GM18951 (cell line): ENCODE measurements around the gene HMMR.
"Not testable (repeated sequence)": the region's sequence is repeated elsewhere in the genome, so short reads cannot be mapped to it uniquely, and the experiment has no call there.

ENCODE experiments used
- POLR2A ChIP-seq: IDR thresholded peaks from 4 replicates; pipeline ENCODE4 v1.6.1; 2011; ENCODE audit warnings: mild to moderate bottlenecking; ENCODE audit not compliant: insufficient read length, insufficient read depth; ENCODE audit errors: extremely low read depth
- in situ Hi-C: fragments of 300-500 bp; cut with MboI; formaldehyde crosslinking; loops from one replicate; pipeline ENCODE4 v1.12.0; 2022; ENCODE audit warnings: low sequenced_read_pairs, mixed read lengths, inconsistent platforms; ENCODE audit not compliant: unreplicated experiment

Gene HMMR

DNA sequence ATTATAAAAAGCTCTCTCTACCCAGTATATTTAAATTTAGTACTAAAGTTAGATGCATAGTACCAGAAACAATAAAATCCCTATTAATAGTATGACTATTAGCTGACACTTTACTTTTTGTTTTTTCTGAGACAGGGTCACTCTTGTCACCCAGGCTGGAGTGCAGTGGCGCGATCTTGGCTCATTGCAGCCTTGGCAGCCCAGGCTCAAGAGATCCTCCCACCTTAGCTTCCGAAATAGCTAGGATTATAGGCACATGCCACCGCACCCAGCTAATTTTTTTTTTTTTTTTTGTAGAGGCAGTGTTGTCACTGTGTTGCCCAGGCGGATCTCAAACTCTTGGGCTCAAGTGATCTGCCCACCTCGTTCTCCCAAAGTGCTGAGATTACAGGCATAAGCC lies 15.1 kb upstream of the HMMR start:
- no peak for TF ChIP-seq POLR2A
- in situ Hi-C loops, result no loop called here

GRCh38 chr5:163447191-163447590 lies 13.2 kb upstream of the HMMR start:
- no peak for TF ChIP-seq POLR2A
- in situ Hi-C loops, result no loop called here

- in situ Hi-C loops, result no loop called here
- no peak for TF ChIP-seq POLR2A
Observed at GRCh38 chr5:163447875-163448274, 12.6 kb upstream of the HMMR start.

GRCh38 chr5:163448491-163448890 lies 11.9 kb upstream of the HMMR start:
- in situ Hi-C loops, result no loop called here
- TF ChIP-seq POLR2A, result no peak

GRCh38 chr5:163451489-163451888 lies 8.9 kb upstream of the HMMR start:
- no peak for TF ChIP-seq POLR2A
- in situ Hi-C loops, result no loop called here

DNA sequence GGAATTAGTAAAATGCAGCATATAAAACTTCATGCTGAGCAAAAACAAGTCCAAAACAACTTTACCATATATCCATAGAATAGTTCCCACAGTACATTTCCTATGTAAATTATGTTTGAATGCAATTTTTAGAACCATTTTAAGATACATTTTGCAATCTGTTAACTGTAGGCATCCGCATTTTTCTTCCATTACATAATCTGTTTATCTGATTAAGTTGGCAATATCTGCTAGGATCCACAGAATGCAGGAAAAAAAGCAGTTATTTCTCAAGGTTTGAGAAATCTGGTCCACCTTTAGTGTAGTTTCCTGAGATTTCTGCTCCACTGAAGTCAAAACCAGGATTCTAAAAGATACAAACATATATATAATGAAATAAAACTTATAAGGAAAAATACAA lies 6.7 kb upstream of the HMMR start:
- in situ Hi-C loops, result no loop called here
- no peak for TF ChIP-seq POLR2A

DNA sequence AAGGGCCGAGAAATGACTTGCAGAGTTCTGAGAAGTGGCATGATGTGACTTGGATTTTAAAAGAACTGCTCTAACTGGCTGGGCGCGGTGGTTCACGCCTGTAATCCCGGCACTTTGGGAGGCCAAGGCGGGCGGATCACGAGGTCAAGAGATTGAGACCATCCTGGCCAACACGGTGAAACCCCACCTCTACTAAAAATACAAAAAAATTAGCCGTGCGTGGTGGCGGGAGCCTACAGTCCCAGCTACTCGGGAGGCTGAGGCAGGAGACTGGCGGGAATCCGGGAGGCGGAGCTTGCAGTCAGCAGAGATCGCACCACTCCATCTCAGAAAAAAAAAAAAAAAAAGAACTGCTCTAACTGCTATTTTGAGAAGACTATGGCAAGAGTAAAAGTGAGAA lies 5.0 kb upstream of the HMMR start:
- in situ Hi-C loops, result not testable (repeated sequence)

GRCh38 chr5:163456029-163456589 lies 4.3 kb upstream of the HMMR start:
- TF ChIP-seq POLR2A, result no peak
- in situ Hi-C loops, result no loop called here

DNA sequence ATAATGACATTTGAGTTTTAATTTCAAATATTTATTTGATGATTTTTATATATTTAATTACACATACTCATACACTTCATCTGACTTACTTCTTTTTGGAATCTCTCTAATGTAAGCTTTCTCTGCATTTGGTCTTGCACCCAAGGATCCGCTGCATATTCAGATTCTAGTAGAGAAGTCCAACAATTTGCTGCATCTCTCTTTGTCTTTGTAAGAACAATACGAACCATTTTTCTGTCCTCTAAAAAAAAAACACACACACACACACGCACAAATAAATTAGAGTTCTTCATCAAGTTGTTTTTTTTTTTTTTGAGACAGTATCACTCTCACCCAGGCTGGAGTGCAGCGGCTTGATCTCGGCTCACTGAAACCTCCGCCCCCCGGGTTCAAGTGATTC lies 3.6 kb upstream of the HMMR start:
- in situ Hi-C loops, result no loop called here
- TF ChIP-seq POLR2A, result no peak

DNA sequence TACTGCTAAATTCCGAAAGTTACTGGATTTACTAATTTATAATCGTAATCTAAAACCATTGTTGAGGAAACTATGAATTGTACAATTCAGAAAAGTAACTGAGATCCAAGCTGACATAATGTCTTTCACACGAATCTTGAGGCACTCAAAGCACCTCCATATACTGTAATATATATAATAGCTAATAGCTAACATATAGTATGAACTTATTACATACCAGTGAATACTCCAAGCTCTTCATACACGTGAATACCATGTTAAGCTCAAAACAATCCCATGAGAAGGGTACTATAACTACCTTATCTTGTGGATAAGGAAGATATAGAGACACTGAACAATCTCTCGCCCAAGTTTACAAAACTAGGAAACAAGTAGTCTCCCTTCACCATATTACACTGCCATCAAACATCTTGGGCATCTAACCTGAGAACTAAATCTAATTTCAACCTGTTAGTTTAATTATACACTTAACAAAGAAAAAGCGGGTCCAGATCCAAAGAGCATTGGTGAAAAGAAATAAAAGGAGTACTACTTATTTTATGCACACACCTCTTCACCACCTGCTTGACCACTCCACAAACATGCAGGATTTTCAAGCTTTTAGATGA lies 1.6 kb upstream of the HMMR start:
- in situ Hi-C loops, result no loop called here
- no peak for TF ChIP-seq POLR2A

GRCh38 chr5:163459462-163459818 lies 992 bp upstream of the HMMR start:
- TF ChIP-seq POLR2A, result no peak
- in situ Hi-C loops, result no loop called here

DNA sequence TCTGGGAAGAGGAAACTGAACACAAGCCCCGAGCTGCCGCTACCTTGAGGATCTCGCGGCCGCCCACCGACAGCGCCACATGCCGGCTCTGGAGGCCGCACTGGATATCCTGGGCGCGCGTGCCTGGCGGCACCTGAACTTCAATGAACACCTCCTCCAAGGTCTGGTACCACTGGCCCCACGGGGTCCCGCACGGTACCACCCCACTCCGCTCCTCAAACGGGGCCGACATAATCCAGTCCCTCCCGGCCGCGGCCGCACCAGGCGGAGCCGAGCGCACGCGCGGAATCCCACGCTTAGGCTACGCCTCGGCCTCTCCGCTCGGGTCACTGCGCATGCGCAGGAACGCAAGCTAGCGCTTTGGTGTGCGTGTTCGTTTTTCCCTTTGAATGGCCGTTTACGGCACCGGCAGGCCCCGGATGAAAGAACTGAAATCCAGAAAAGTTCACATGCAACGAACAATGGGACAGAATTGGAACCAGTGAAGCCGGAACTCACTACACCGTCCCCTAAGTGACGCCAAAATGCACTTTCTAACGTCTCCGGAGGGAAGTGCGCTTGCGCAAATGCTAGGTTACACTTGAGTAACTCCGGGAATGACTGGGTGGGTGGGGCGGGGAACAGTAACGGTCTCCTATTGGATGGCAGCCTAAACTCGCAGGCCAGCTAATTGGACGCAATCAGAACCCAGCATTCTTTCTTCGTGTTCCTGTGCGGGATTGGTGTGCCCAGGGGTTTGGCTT lies 442 bp upstream of the HMMR start, which contains the start of gene NUDCD2:
TSS of gene NUDCD2 (minus strand) at position 284 of the 743 bp plus-strand sequence. CDS start at position 232, 52 bp downstream.
- TF ChIP-seq POLR2A, result peak; percentile 98
- in situ Hi-C loops, result no loop called here

DNA sequence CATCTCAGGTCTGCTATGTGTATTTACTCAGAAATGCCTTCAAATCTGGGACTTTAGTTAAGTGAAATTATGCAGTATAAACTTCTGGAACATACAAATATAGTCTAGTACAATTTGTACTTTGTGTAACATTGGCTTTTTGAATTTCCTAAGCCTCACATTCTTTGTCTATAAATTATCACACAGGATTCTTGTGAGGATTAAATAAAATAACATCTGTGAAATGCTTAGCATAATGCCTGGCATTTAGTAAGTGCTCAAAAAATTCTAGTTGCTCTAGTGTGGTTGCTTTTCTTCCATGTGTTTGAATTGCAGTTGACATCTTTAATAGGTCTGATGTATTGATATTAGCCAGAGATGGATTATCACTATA lies 2.6 kb downstream of the HMMR start:
- in situ Hi-C loops, result no loop called here
- no peak for TF ChIP-seq POLR2A

DNA sequence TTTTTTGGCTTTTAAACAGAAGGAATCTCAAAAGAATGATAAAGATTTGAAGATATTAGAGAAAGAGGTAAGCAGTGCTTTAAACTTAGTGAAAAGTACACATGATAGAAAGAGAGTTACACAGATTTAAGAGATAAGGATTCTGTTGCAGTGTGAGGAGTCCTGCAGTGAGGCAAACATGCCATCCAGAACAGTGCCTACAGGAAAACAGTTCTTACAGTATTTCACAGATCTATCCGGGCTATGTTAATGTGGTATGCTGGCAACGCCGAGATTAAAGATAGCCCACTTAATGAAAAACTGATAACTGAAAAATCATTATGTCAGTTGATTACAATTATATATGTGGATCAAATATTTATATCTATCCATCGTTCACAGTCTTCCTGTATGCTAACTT lies 7.2 kb downstream of the HMMR start:
- TF ChIP-seq POLR2A, result no peak
- in situ Hi-C loops, result no loop called here

DNA sequence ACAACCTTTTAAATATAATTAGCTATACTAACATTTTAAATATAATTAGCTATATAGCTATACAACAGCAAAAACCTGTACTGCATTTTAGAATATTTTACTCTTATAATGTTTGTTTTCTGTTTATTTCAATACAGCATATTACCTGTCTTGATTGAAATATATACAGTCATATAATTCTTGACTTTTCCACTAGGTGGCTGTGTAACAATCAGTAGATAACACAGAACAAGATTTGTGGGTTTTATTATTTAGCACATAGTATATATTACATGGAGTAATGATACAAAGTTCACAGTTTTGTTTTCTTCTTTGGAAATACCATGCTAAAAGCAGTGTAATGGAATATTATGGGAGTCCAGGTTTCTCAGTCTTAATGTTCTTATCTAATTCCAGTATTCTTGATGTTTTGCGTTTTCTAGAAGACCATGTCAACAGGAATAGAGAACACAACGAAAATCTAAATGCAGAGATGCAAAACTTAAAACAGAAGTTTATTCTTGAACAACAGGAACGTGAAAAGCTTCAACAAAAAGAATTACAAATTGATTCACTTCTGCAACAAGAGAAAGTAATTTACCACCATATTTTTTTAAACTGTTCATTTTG lies 13.3 kb downstream of the HMMR start:
- in situ Hi-C loops, result no loop called here
- TF ChIP-seq POLR2A, result no peak
